H1 (cell line): ENCODE data around the gene TLK1. TPM values are rescaled to one million over a fixed set of nuclear protein-coding genes. Genes with fewer than 3 reads are reported as not detected.

Source experiments
- CTCF ChIA-PET: fragments of 300-600 bp; sonication (Branson Sonifier 250); formaldehyde crosslinking; loops from one replicate; lab custom pipeline; 2021; ENCODE audit not compliant: partially characterized antibody; lab: Charles Lee
- POLR2A ChIA-PET: fragments of 300-600 bp; sonication (Branson Sonifier 250); formaldehyde crosslinking; loops from one replicate; lab custom pipeline; 2021; ENCODE audit warnings: inconsistent platforms; ENCODE audit not compliant: partially characterized antibody; lab: Charles Lee
- DNase-seq, 2 experiments: peaks; one replicate each; pipeline versions ENCODE4 v3.0.0 to v3.0.0-alpha.2; 2010 to 2022; ENCODE audit warnings: low spot score in 2 of 2, low read depth in 1 of 2, mixed read lengths in 1 of 2
- FAIRE-seq: peaks from 2 replicates; lab custom pipeline; 2011; peaks lifted over from hg19 to GRCh38; lab: Jason Lieb, UNC
- H2AFZ ChIP-seq: 2 replicates; pipeline ENCODE4 v1.8.1; 2012; ENCODE audit warnings: low read length, inconsistent platforms
- H2AK5ac ChIP-seq: 2 replicates; pipeline ENCODE4 v1.6.1; 2013; ENCODE audit warnings: low read depth, low read length
- H2BK120ac ChIP-seq: replicated peaks from 2 replicates; pipeline ENCODE3; 2013; ENCODE audit warnings: low read depth, low read length, inconsistent platforms
- H2BK12ac ChIP-seq: 2 replicates; pipeline ENCODE4 v1.6.1; 2013; ENCODE audit warnings: low read depth, low read length
- H2BK15ac ChIP-seq: 2 replicates; pipeline ENCODE4 v1.6.1; 2013; ENCODE audit warnings: low read length
- H2BK20ac ChIP-seq: 2 replicates; pipeline ENCODE4 v1.6.1; 2013; ENCODE audit warnings: low read length
- H2BK5ac ChIP-seq: 2 replicates; pipeline ENCODE4 v1.6.1; 2013; ENCODE audit warnings: low read depth, low read length
- H3K14ac ChIP-seq: 2 replicates; pipeline ENCODE4 v1.6.1; 2013; ENCODE audit warnings: inconsistent platforms; ENCODE audit not compliant: insufficient read length
- H3K18ac ChIP-seq: 2 replicates; pipeline ENCODE4 v1.6.1; 2013; ENCODE audit warnings: low read length; ENCODE audit errors: extremely low read depth
- H3K23ac ChIP-seq: 2 replicates; pipeline ENCODE4 v1.6.1; 2013; ENCODE audit warnings: inconsistent platforms; ENCODE audit not compliant: insufficient read length
- H3K23me2 ChIP-seq: 2 replicates; pipeline ENCODE4 v1.6.1; 2013; ENCODE audit warnings: low read depth, low read length
- H3K27ac ChIP-seq: 2 replicates; pipeline ENCODE4 v1.6.1; 2011; ENCODE audit warnings: low read depth, low read length, inconsistent platforms
- H3K27me3 ChIP-seq, 4 experiments: replicated peaks in 1 of 4; 1 replicate in 1 of 4; 2 replicates in 3 of 4; pipeline versions ENCODE4 v1.6.1 to v1.8.1; 2011 to 2013; ENCODE audit warnings: low read length in 3 of 4, mild to moderate bottlenecking in 3 of 4, inconsistent platforms in 2 of 4, mixed read lengths in 2 of 4, moderate library complexity in 1 of 4; ENCODE audit not compliant: control insufficient read depth in 3 of 4, insufficient read depth in 3 of 4; ENCODE audit errors: extremely low read depth in 1 of 4
- H3K36me3 ChIP-seq, 4 experiments: 2 replicates each; pipeline versions ENCODE4 v1.6.1 to v1.8.1; 2011 to 2013; ENCODE audit warnings: mild to moderate bottlenecking in 4 of 4, low read length in 3 of 4, moderate library complexity in 2 of 4, control low read depth in 1 of 4, inconsistent platforms in 1 of 4; ENCODE audit not compliant: insufficient read depth in 4 of 4, control insufficient read depth in 2 of 4
- H3K4ac ChIP-seq: replicated peaks from 2 replicates; pipeline ENCODE3; 2013; ENCODE audit warnings: low read length, low read depth, mixed read lengths, inconsistent platforms; ENCODE audit not compliant: insufficient read length
- H3K4me1 ChIP-seq, 4 experiments: replicated peaks in 1 of 4; 1 replicate in 1 of 4; 2 replicates in 3 of 4; pipeline versions ENCODE4 v1.6.1 to v1.8.1; 2011 to 2013; ENCODE audit warnings: low read length in 3 of 4, inconsistent platforms in 2 of 4, mixed read lengths in 1 of 4; ENCODE audit not compliant: insufficient read depth in 4 of 4, control insufficient read depth in 3 of 4
- H3K4me2 ChIP-seq, 2 experiments: 2 replicates each; pipeline versions ENCODE4 v1.6.1 to v1.8.1; 2011 to 2013; ENCODE audit warnings: low read depth in 2 of 2, low read length in 2 of 2, control low read depth in 1 of 2, inconsistent platforms in 1 of 2, mild to moderate bottlenecking in 1 of 2; ENCODE audit not compliant: insufficient read depth in 1 of 2
- H3K4me3 ChIP-seq, 4 experiments: fragments of 200-600, 300-600 bp in 1 of 4; sonication (generic), shearing (Covaris generic), sonication (Bioruptor Twin) in 1 of 4; 2 replicates each; pipeline versions ENCODE4 v1.5.1 to v1.8.1; 2011 to 2016; ENCODE audit warnings: low read length in 4 of 4, low read depth in 3 of 4, control low read depth in 2 of 4, inconsistent platforms in 2 of 4, mild to moderate bottlenecking in 2 of 4, mixed read lengths in 1 of 4, moderate library complexity in 1 of 4; ENCODE audit not compliant: insufficient read depth in 2 of 4; ENCODE audit errors: extremely low read depth in 1 of 4
- H3K56ac ChIP-seq: replicated peaks from 2 replicates; pipeline ENCODE3; 2013; ENCODE audit warnings: low read depth, mild to moderate bottlenecking, mixed read lengths, low read length, inconsistent platforms; ENCODE audit not compliant: insufficient read length
- H3K79me1 ChIP-seq: 2 replicates; pipeline ENCODE4 v1.6.1; 2013; ENCODE audit warnings: low read depth, low read length, control low read depth
- H3K79me2 ChIP-seq, 2 experiments: 2 replicates each; pipeline versions ENCODE4 v1.6.1 to v1.8.1; 2012 to 2013; ENCODE audit warnings: low read length in 2 of 2, mild to moderate bottlenecking in 2 of 2, inconsistent platforms in 1 of 2; ENCODE audit not compliant: insufficient read depth in 2 of 2, control insufficient read depth in 1 of 2
- H3K9ac ChIP-seq, 4 experiments: replicated peaks in 1 of 4; 1 replicate in 1 of 4; 2 replicates in 3 of 4; pipeline versions ENCODE4 v1.6.1 to v1.8.1; 2011 to 2013; ENCODE audit warnings: low read depth in 3 of 4, low read length in 3 of 4, control low read depth in 2 of 4, mild to moderate bottlenecking in 2 of 4, moderate library complexity in 2 of 4, inconsistent platforms in 1 of 4; ENCODE audit errors: extremely low read depth in 1 of 4
- H3K9me3 ChIP-seq, 2 experiments: 2 replicates each; pipeline versions ENCODE4 v1.6.1 to v1.8.1; 2012 to 2013; ENCODE audit warnings: mild to moderate bottlenecking in 2 of 2, moderate library complexity in 2 of 2, control low read depth in 1 of 2, inconsistent platforms in 1 of 2, low read depth in 1 of 2, low read length in 1 of 2, mixed read lengths in 1 of 2; ENCODE audit not compliant: insufficient read depth in 2 of 2
- H4K20me1 ChIP-seq, 2 experiments: replicated peaks in 1 of 2; 2 replicates each; pipeline versions ENCODE3 to v1.8.1; 2011 to 2013; ENCODE audit warnings: inconsistent platforms in 2 of 2, low read length in 2 of 2, mild to moderate bottlenecking in 1 of 2; ENCODE audit not compliant: insufficient read depth in 2 of 2, control insufficient read depth in 1 of 2
- H4K5ac ChIP-seq: 2 replicates; pipeline ENCODE4 v1.6.1; 2013; ENCODE audit warnings: low read length, low read depth, mixed read lengths, inconsistent platforms; ENCODE audit not compliant: insufficient read length
- H4K8ac ChIP-seq: 2 replicates; pipeline ENCODE4 v1.8.0; 2013; ENCODE audit warnings: mild to moderate bottlenecking, moderate library complexity, low read length, inconsistent platforms; ENCODE audit not compliant: insufficient read depth; ENCODE audit errors: extremely low read depth
- H4K91ac ChIP-seq: replicated peaks from 2 replicates; pipeline ENCODE3; 2013; ENCODE audit warnings: low read length, mixed read lengths, inconsistent platforms; ENCODE audit not compliant: insufficient read length
- CTBP2 ChIP-seq: IDR thresholded peaks from 2 replicates; pipeline ENCODE4 v1.7.0; 2011; ENCODE audit warnings: borderline replicate concordance, mild to moderate bottlenecking, moderate library complexity, mixed read lengths, low read length; ENCODE audit not compliant: insufficient read depth, insufficient read length
- GABPA ChIP-seq: IDR thresholded peaks from 2 replicates; pipeline ENCODE4 v1.6.1; 2011; ENCODE audit warnings: mild to moderate bottlenecking, low read length, moderate library complexity, borderline replicate concordance; ENCODE audit not compliant: insufficient read depth
- HDAC2 ChIP-seq, 2 experiments: fragments of 300-600 bp in 1 of 2; sonication (generic) in 1 of 2; IDR thresholded peaks; 2 replicates each; pipeline ENCODE4 v1.6.1; 2011 to 2012; ENCODE audit warnings: low read depth in 2 of 2, low read length in 2 of 2, mild to moderate bottlenecking in 2 of 2, moderate library complexity in 2 of 2, borderline replicate concordance in 1 of 2, inconsistent platforms in 1 of 2
- KDM5A ChIP-seq: fragments of 200-600 bp; IDR thresholded peaks from 2 replicates; pipeline ENCODE4 v1.7.1; 2012; ENCODE audit warnings: mild to moderate bottlenecking, low read length, inconsistent platforms, mixed read lengths
- NANOG ChIP-seq: IDR thresholded peaks from 2 replicates; pipeline ENCODE4 v1.6.1; 2011; ENCODE audit warnings: low read length, low read depth, mild to moderate bottlenecking, inconsistent platforms; ENCODE audit not compliant: insufficient read depth, poor library complexity, severe bottlenecking
- POLR2AphosphoS5 ChIP-seq: IDR thresholded peaks from 2 replicates; pipeline ENCODE4 v1.6.1; 2011; ENCODE audit warnings: low read depth, low read length
- POU5F1 ChIP-seq: IDR thresholded peaks from 2 replicates; pipeline ENCODE4 v1.6.1; 2011; ENCODE audit warnings: low read depth, mild to moderate bottlenecking, low read length, moderate library complexity
- RXRA ChIP-seq: IDR thresholded peaks from 2 replicates; pipeline ENCODE4 v1.6.1; 2011; ENCODE audit warnings: low read depth, mild to moderate bottlenecking, low read length, moderate library complexity; ENCODE audit not compliant: insufficient read depth
- TAF1 ChIP-seq: IDR thresholded peaks from 2 replicates; pipeline ENCODE4 v1.6.1; 2011; ENCODE audit warnings: mild to moderate bottlenecking, low read depth, low read length
- TAF7 ChIP-seq: optimal IDR thresholded peaks from 2 replicates; pipeline ENCODE3; 2011; ENCODE audit warnings: low read depth, mild to moderate bottlenecking, inconsistent platforms, low read length, moderate library complexity, borderline replicate concordance
- YY1 ChIP-seq: IDR thresholded peaks from 2 replicates; pipeline ENCODE4 v1.6.1; 2011; ENCODE audit warnings: low read depth, mild to moderate bottlenecking, low read length
- WGBS, 2 experiments: shearing (Covaris generic) in 1 of 2; methylation state at CpG; one replicate each; pipeline versions ENCODE4 v1.1.6 to v1.1.7; 2013 to 2015; ENCODE audit warnings: low lambda C conversion rate in 2 of 2, mixed read lengths in 2 of 2, inconsistent platforms in 1 of 2, low coverage in 1 of 2, missing lambda C conversion rate in 1 of 2; ENCODE audit not compliant: insufficient replicate concordance in 2 of 2, insufficient coverage in 1 of 2, insufficient read length in 1 of 2; ENCODE audit errors: extremely low coverage in 1 of 2, missing lambda C conversion rate in 1 of 2; 5-methylcytosine and 5-hydroxymethylcytosine counted together
- polyA plus RNA-seq, 7 experiments: library from polyadenylated mRNA; depleted of rRNA in 3 of 7; stranded (reverse) in 5 of 7; unstranded in 2 of 7; fragments of >200 nt in 5 of 7; fragments of 200-250 nt in 2 of 7; gene quantifications; 1 replicate in 5 of 7; 2 replicates in 1 of 7; 4 replicates in 1 of 7; pipeline versions ENCODE4 v1.2.1 to v1.2.3, GENCODE V29; 2011 to 2013; ENCODE audit warnings: missing spikeins in 2 of 7, mixed read lengths in 2 of 7
- total RNA-seq: library from RNA; stranded (reverse); fragmentation: NEBNext Ultra II Directional; extraction: Animal tissue kit (Norgen Biotek cat#: 25700); gene quantifications from 2 replicates; pipeline ENCODE4 v1.2.1, GENCODE V29; 2021

The TLK1 gene
- total and polyA plus RNA-seq, 2 of the 8 experiments (the other 6 are each of a cell fraction or from before 2014, with no cell fraction given): 11.2 to 102 TPM

GRCh38 chr2:170975127-170975942 is 185.4 kb downstream of the TLK1 start:
- H3K4ac ChIP-seq: peak overlapping the region; percentile 46
- no peaks in the 10 kb centered on the region for H4K20me1 ChIP-seq
- peak overlapping the region; percentile 29 for H4K91ac ChIP-seq
- H2BK5ac ChIP-seq: no peak overlapping the region; the same call in 1 of the 2 replicates
- CTCF ChIA-PET: interaction anchor here (0.9 to 6.0 kb wide), 6 partner anchors 8 to 473 kb away, joined by 3 to 49 read pairs (median 6); no protein-coding TSS in a partner anchor
- FAIRE-seq: no peak
- no peaks in the 10 kb centered on the region for H3K36me3 ChIP-seq
- H2AK5ac ChIP-seq: peak overlapping the region; percentile 10; the same call in 1 of the 2 replicates
- no peak overlapping the region for H3K4me3 ChIP-seq
- no peak overlapping the region for H3K14ac ChIP-seq
- no peak for TF ChIP-seq RXRA
- no peak for TF ChIP-seq YY1
- TF ChIP-seq KDM5A: no peak
- TF ChIP-seq POU5F1: no peak
- no peak for TF ChIP-seq TAF7
- no peak for TF ChIP-seq HDAC2 (IDR thresholded peaks at IDR 0.05; ENCODE audit: borderline replicate concordance in 1 of 2, low read depth in 2 of 2, low read length in 2 of 2)
- no peak for TF ChIP-seq CTBP2
- no peak for TF ChIP-seq POLR2AphosphoS5
- TF ChIP-seq NANOG: no peak
- no peak for TF ChIP-seq GABPA
- TF ChIP-seq TAF1: no peak
- TF ChIP-seq, all 59 proteins: peak for 0
- Histone ChIP-seq H3K18ac (no peak overlapping the region), H3K4me2 (no peak overlapping the region), H3K79me1 (no peaks in the 10 kb centered on the region), H2BK120ac (peak overlapping the region; percentile 13), H2BK12ac (peak overlapping the region; percentile 45; the same call in 1 of the 2 replicates), H3K23me2 (no peaks in the 10 kb centered on the region; the same call in 1 of the 2 replicates), H4K5ac (no peak overlapping the region), H3K27me3 (no peaks in the 10 kb centered on the region), H2AFZ (no peak overlapping the region), H2BK15ac (peak overlapping the region; percentile 99), H3K4me1 (peaks cover 0 to 10% (median 3%) of the 10 kb centered on the region in 4 experiments; a peak in 4 of 7 replicates), H3K9ac (no peak overlapping the region), H3K23ac (no peak overlapping the region), H3K9me3 (no peaks in the 10 kb centered on the region), H3K79me2 (no peaks in the 10 kb centered on the region), H3K27ac (no peak overlapping the region), H2BK20ac (peak overlapping the region; percentile 16; the same call in 1 of the 2 replicates), H4K8ac (no peak overlapping the region; the same call in 1 of the 2 replicates), H3K56ac (no peak overlapping the region)
- POLR2A ChIA-PET: interaction anchor here (1.0 to 4.5 kb wide), 4 partner anchors 10 to 458 kb away, joined by 3 to 18 read pairs (median 10); partner anchors contain the start of genes DCAF17 and METTL8
- 94% methylated on average over 17 of the region's 17 CpGs; no CpG with 5 or more reads in 1 of the 2 experiments for WGBS, 2 experiments
- DNase-seq: no peak
